CD4-positive, alpha-beta T cell treated with Interferon alpha-2 for 1 hour (primary cell): ENCODE results near the gene CHDH.

Experiments used
- DNase-seq, 2 donors: peaks; one replicate each; pipeline ENCODE4 v3.0.0-alpha.2; 2020 to 2022

CHDH gene

DNA sequence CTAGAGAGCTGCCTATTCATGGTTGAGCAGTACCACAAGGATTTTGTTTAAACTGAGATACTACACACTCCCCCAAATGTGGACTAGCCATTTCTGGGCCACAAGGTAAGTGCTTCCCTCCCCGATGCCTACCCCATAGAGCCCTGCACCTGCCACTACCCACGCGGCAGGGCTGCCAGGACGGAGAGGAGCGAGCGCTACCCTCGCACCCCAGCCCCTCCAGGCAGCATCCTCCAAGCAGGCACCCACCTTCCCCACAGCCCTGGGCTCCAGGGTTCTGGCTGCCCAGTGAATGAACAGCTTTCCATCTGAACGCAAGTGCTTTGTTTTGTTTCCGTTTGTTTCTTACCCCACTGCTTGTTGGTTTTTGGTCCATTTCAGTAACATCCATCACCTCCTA, 59.2 kb downstream of the CHDH start:
- no peak for DNase-seq

DNA sequence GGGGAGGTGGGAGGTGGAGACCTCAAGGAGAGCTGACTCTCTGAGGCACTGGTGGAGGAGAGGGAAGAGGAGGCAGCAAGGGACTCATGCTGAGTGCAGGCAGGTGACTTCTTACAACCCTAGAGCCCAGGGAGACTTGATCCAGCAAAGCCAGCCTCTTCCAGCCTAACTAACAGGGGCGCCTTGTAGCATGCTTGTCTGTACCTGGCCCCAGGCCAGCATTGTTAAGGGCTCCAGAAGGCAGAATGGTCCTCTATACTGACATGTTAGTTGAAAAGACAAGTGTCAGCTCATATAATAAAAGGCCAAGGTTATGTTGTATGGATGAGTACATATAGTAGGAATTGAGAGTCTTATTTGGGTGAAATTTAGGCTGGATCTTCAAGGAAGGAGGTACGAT, 65.4 kb downstream of the CHDH start:
- DNase-seq = no peak

DNA sequence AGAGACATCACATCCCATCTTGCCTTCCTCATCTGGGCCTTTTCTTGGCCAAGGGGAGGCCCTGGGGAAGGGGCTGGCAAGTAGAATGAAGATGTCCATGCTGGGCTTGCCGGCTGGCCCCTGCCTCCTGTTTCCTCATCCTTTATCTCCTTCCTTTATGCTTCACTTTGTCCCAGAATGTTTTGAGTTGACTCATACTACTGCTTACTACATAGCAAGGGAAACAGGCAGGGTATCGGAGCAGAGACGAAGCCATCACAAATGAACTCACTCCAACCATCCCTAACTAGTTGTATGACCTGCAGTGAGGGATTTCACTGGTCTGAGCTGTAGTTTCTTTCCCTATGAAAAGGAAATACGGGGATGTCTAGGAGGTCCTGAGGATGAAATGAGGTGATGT, 66.0 kb downstream of the CHDH start:
- DNase-seq = no peak

DNA sequence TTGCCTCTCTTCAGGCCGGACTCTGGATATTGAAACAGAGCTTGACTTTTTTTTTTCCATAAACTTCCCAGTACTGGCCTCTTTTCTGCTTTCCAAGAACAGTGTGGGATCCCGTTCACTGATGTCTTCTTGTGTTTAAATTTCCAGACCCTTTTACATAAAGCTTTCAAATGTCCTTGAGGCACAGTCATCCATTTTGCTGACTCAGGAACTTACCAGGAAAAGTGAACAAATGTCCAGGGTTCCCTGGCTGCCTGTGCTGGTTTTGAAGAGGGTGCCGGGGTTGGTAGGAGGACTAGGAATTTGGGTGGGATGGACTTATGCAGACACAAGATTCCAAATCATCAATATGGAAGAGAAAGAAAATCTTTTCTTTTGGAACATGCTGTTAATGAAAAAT, 68.1 kb downstream of the CHDH start:
- DNase-seq = no peak

DNA sequence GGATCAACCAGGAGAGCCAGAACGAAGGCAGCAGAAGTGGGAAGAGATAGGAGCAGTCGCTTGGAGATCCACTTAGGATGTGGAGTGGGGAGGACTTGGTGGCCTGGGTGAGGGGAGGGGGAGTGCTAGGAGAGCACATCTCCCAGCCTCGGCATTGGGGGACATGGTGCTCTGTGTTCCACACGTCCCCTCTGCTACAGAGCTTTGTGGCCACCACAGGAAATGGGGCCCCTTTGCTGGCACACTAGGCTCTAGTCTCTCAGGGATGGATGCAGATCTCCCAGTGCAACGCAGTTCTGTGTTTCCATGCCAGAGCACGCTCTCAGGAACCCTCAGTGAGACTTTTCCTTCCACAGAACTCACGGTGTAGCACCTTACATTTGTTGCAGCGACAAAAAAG, 68.8 kb downstream of the CHDH start:
- no peak for DNase-seq

GRCh38 chr3:53776494-53777101, 69.6 kb downstream of the CHDH start:
- DNase-seq = no peak

DNA sequence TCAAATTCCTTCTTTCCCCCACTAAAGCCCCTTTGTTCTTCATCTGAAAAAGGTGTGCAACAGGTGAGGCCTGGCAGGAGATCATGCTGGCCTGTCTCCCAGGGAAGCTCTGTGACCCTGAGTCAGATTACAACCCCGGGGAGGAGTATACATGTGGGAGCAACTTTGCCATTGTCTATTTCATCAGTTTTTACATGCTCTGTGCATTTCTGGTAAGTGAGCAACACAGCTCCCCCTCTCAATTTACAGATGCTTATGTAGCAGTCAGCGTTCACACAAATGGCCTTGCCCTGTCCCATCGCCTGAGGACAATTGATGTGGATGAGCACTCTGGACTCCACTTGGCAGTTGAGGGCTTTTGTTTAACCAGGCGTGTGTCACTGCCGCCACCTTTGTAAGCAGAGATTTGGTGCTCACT, 70.4 kb downstream of the CHDH start:
- DNase-seq = no peak

- DNase-seq = no peak
Measured at GRCh38 chr3:53775018-53775417, 71.2 kb downstream of the CHDH start.

DNA sequence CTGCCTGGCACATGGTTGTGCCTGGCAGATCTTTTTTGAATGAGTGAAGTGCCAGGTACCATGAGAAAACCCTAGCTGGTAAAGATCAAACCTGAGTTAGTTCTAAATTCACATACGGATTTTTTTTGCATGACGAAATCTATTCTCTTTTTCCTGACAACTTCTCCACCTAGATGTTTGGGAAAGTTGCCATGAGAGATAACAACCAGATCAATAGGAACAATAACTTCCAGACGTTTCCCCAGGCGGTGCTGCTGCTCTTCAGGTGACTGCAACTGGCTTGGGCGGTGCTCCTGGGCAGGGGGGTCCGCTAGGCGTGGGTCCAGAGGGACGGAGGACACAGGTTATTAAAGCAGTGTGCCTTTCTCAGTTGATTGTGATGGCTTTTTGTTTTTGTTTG, 71.8 kb downstream of the CHDH start:
- DNase-seq = no peak

- DNase-seq = no peak
Measured at GRCh38 chr3:53773611-53774368, 72.4 kb downstream of the CHDH start.

DNA sequence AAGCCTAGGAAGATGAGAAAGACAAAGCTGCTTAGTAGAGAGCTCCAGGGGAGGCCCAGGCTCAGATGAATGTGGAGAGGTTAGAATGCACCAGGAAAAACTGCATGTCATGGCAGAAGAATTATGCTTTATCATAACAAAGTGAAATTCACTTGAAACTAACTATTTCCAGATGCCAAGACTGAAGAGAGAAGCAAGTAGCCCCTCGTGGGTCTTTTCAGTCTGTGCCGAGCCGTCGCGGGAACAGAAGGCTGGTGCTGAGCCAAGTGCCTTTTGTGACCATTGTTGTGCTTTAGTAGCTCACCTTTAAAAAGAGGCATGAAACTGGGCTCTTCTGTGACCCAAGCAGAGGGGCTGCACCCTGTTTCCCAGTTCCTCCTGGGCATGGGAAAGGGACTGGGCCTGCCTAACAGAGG, 73.2 kb downstream of the CHDH start:
- no peak for DNase-seq

DNA sequence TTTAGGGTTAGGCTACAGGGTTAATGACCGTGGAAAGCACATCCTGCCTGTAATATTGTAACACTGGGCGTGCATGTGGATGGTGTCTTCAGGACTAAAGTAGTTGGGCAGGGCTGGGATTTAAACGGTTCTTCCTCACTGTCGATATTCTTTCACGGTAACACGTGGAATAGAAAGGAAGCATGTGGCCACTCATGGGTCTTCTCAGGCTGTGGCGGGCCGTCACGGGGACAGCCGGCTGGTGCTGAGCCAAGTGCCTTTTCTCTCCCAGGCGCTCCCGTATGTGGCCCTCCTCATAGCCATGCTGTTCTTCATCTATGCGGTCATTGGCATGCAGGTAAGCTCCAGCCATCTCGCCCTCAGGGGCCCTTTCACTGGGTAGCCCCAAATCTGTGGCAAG, 73.7 kb downstream of the CHDH start:
- DNase-seq = no peak

- no peak for DNase-seq
Measured at GRCh38 chr3:53768478-53769459, 77.5 kb downstream of the CHDH start.

DNA sequence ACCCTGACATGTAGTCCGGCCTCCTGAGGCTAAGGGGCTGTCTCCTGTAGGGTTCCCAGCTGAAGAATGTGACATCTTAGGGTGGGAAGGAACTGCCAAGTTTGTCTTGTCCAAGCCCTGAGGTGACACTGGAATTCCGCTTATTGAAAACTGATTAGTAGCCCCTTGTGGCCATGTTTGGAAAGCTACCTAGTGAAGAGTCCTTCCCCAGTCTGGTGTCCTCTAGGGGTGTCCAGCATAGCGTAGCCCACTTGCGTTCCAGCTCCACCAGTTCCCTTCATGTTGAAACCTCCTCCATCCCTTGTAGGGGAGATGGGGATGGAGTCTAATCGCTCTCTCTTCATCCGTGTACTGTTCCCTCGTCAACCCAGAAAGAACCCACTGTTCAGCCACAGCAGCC, 79.5 kb downstream of the CHDH start:
- no peak for DNase-seq

GRCh38 chr3:53765753-53766152, 80.5 kb downstream of the CHDH start:
- DNase-seq = no peak

GRCh38 chr3:53764026-53764775, 82.0 kb downstream of the CHDH start:
- DNase-seq = no peak

DNA sequence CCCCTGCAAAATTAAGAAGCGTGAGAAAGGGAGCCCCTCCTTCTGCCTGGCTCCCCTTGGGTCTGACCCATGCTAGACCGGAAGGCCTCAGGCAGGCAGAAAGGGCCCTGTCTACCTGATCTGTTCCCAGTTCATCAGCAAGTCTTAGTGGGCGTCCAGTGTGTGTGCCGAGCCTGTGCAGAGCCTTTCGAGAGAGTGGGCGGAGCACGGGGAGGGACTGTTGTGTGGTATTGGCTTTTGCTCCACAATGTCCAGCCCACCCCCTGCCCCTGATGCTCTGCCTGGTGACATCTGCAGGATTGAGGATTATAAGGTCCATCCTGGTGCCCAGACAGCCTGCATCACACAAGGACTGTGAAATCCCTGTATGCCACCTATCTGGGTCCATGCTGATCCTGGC, 82.9 kb downstream of the CHDH start:
- DNase-seq = no peak
